ENCODE measurements around the gene SV2B.
"Not testable (repeated sequence)": the region's sequence is repeated elsewhere in the genome, so short reads cannot be mapped to it uniquely, and the experiment has no call there.

The SV2B gene

DNA sequence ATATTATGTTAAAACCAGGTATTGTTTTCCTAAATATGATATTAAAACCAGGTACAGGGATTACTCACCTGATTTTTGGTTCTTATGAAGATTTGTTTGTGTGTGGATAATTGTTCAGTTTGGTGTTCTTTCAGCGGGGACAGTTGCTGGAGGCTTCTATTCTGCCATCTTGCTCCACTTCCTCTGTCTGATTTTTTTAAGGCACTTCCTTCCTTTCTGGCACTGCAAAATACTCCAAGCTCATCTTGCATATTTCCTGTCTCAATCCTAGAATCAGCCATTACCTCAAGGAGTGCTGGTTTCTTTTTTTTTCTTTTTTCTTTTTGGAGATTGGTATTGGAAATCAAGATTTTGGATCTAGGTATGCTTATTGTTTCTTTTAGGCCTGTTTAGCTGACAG, 229.9 kb downstream of the SV2B start:
- DNase-seq = no peak

DNA sequence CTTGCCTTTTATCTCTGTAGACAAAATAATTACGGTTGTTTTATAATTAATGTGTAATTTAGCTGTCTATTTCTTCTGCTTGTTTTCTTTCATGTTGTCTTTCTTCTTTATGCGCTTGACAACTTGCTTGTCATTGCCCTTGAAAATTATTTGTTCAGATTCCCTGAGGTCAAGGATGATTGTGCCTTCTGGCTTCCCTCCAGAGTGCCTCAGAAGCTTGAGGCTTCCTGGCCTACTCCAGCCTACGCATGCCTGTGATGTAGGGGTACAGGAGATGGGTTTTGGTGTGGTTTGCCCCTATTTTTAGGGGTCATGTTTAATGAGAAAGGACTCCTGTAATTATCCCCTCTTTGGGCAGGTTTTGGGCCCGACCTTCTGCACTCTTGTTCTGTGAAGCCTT, 231.5 kb downstream of the SV2B start:
- DNase-seq = no peak

DNA sequence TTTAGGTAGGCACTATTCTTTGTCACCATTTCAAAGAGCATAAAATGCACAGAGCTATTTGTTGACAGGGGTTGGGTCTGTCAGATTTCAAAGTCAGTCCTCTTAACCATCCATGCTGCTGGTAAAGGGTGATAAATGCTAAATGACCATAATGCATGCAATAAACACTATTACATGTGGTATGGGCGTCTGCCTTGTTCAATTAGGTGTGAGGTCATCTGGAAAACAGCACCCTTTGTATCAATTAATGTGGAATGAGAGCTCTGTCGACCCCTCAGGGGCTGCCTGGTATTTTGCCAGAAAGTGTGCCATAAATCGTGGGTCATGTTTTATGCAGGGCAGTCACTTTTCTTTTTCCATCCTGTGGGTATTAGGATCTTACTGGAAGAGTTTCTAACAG, 235.6 kb downstream of the SV2B start:
- no peak for DNase-seq

DNA sequence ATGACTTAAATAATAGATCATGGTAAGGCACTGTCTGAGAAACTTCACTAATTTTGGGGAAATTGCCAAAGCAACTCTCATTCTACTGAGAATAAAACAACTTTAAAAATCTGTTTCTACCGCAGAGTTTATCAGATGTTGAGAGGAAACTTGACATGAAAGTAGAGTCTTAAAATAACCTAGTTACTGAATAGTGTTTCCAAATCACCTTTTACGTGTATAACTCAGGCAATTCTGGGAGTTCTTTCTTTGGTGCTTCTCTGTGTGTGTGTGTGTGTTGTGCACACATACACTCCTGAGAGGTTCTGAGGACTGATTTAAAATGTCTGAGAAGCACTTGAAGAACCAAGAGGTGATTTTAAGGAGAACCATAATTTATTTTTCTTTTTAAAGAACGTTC, 236.6 kb downstream of the SV2B start:
- no peak for DNase-seq

DNA sequence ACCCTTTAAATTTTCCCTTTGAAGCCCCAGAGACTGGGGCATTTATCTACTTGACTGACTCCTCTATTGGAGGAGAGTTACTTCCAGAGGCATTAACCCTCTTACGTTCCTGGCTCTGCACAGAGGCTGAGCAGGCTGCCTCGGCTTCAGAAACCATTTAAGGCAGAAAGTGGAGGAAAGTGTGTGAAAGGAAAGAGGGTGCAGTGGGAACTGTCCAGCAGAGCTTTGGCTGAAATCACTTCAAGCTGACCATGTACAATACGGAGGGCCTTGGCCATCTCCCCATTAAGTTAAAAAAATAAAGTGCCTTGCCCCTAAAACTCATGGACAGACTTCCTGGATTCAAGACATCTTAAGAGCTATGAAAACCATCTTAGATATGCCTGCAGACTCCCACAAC, 238.7 kb downstream of the SV2B start:
- no peak for DNase-seq

DNA sequence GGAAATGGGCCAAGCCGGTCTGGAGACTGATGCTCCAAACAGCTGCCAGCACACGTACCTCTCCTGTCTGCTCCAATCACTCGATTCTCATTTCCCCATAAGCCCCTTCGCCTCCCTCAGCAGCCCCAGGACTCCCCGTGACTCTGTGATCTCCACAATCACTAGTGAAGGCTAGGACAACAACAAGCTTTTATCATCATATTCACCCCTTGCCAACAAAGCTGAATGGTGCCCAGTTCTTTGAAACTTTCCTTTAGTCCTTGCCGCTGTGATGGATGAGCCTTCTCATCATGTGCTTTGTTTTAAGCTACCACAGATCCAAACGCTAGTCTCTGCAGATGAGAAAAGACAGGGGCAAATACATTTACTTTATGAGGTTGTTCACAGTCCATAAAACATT, 242.0 kb downstream of the SV2B start:
- no peak for DNase-seq

DNA sequence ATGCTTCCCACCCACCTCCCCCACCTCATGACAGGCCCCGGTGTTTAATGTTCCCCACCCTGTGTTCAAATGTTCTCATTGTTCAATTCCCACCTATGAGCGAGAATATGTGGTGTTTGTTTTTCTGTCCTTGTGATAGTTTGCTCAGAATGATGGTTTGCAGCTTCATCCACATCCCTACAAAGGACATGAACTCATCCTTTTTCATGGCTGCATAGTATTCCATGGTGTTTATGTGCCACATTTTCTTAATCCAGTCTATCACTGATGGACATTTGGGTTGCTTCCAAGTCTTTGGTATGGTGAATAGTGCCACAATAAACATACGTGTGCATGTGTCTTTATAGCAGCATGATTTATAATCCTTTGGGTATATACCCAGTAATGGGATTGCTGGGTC, 244.9 kb downstream of the SV2B start:
- not testable (repeated sequence) for DNase-seq

DNA sequence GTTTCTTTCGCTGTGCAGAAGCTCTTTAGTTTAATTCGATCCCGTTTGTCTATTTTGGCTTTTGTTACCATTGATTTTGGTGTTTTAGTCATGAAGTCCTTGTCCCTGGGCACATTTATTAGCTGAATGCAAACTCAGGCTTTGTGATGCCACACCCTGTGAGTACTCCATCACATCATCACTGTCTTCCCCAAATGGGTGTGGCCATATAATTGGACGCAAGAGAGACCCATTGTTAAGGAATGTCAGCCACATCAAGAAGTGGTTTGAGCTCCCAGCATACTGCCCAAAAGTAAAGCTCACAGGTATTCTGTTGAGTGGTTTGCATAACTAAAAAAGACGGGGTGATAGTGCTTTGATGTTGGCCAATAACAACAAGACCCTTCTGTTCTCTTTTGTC, 245.7 kb downstream of the SV2B start:
- no peak for DNase-seq

DNA sequence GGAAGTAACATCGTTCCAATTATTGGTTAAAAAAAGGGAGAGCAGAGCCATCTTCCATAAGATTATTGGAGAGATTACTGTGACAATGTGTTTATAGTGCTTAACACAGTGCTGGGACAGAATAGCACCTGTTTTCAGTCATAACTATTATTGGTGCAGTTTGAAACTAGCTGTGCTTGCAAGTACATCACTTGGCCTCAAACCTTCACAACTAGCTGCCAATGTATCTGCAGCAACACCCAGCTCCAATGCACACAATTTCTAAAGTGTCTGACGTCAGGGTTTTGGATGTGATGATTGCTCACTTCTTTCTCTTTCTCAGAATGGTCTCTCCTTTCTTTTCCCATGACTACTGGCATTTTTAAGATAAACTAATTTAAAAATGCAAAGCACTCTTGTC, 246.2 kb downstream of the SV2B start:
- no peak for DNase-seq

DNA sequence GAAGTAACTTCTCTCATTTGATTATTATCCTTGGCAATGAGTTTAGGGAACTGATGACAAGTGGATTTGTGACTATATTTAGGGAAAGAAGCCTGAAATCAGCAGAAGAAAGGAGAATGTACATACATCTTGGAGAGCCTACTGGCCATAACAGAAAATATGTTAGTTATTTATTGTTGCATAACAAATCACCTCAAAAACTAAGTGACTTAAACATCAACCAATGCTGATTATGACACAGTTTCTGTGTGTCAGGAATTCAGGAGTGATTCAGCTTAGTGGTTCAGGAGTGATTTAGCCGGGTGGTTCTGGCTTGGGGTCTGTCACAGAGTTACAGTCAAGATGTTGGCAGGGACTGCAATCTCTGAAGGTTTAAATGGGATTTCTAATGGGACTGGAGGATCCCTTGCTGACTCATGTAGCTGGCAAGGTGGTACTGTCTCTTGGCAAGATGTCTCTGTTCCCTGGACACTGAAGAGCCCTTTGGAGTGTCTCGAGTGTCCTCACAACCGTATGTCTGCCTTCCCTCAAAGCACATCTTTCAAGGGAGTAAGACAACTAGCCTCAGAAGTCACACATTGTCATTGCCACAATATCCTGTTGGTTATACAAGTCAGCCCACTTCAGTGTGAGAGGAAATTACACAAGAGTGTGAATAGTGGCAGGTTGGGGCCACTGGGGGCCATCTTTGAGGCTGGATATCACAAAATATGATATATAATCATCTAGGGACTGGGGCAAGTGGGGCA, 248.9 kb downstream of the SV2B start:
- DNase-seq = peak; percentile 26
